Liver (tissue), 9 donors: Measurements from ENCODE around the gene FAM241A. TPM values are rescaled to one million over a fixed set of nuclear protein-coding genes. Genes with fewer than 3 reads are reported as not detected.

Source experiments
- DNase-seq: peaks from one replicate; pipeline ENCODE4 v3.0.0-alpha.2; 2017; ENCODE audit warnings: low spot score
- H3K27ac ChIP-seq, 2 donors: one replicate each; pipeline ENCODE4 v1.7.0; 2013; ENCODE audit warnings: inconsistent platforms in 2 of 2, low read length in 2 of 2, control low read depth in 1 of 2, low read depth in 1 of 2, mild to moderate bottlenecking in 1 of 2
- H3K27me3 ChIP-seq, 4 donors: one replicate each; pipeline versions ENCODE4 v1.6.1 to v1.7.0; 2013; ENCODE audit warnings: low read length in 3 of 4, inconsistent platforms in 1 of 4, mild to moderate bottlenecking in 1 of 4, moderate library complexity in 1 of 4; ENCODE audit not compliant: control insufficient read depth in 4 of 4, insufficient read depth in 4 of 4
- H3K36me3 ChIP-seq, 4 donors: one replicate each; pipeline versions ENCODE4 v1.6.1 to v1.7.0; 2013; ENCODE audit warnings: low read length in 3 of 4, mild to moderate bottlenecking in 3 of 4, low read depth in 1 of 4, moderate library complexity in 1 of 4; ENCODE audit not compliant: control insufficient read depth in 4 of 4, insufficient read depth in 3 of 4
- H3K4me1 ChIP-seq, 4 donors: one replicate each; pipeline versions ENCODE4 v1.6.1 to v1.7.0; 2013; ENCODE audit warnings: low read length in 3 of 4, mild to moderate bottlenecking in 3 of 4, moderate library complexity in 1 of 4; ENCODE audit not compliant: control insufficient read depth in 4 of 4, insufficient read depth in 4 of 4
- H3K4me3 ChIP-seq, 3 donors: one replicate each; pipeline versions ENCODE4 v1.6.1 to v1.7.0; 2013; ENCODE audit warnings: low read length in 3 of 3, control low read depth in 1 of 3, low read depth in 1 of 3, mild to moderate bottlenecking in 1 of 3
- H3K9ac ChIP-seq, 2 donors: one replicate each; pipeline ENCODE4 v1.7.0; 2013; ENCODE audit warnings: low read length in 2 of 2, mild to moderate bottlenecking in 2 of 2, moderate library complexity in 2 of 2, control low read depth in 1 of 2, low read depth in 1 of 2
- H3K9me3 ChIP-seq, 4 donors: one replicate each; pipeline versions ENCODE4 v1.6.1 to v1.7.0; 2013; ENCODE audit warnings: low read length in 3 of 4; ENCODE audit not compliant: control insufficient read depth in 4 of 4
- EGR1 ChIP-seq, 2 donors: IDR thresholded peaks; 2 replicates each; pipeline ENCODE4 v1.6.1; 2016 to 2018; ENCODE audit warnings: antibody characterized with exemption in 2 of 2, low read depth in 2 of 2
- HNF4A ChIP-seq, 2 donors: conservative IDR thresholded peaks; 2 replicates each; pipeline ENCODE4 v1.6.1; 2016; ENCODE audit warnings: antibody characterized with exemption in 2 of 2, mild to moderate bottlenecking in 2 of 2
- MAX ChIP-seq: IDR thresholded peaks from 2 replicates; pipeline ENCODE4 v1.6.1; 2016; ENCODE audit warnings: antibody characterized with exemption
- WGBS: extraction: QIAGEN DNeasy Blood & Tissue Kit; methylation state at CpG from one replicate; pipeline ENCODE4 v1.1.7; 2013; 5-methylcytosine and 5-hydroxymethylcytosine counted together
- polyA plus RNA-seq, 2 donors: library from polyadenylated mRNA; stranded (reverse) in 1 of 2; unstranded in 1 of 2; fragments of 200-250 nt in 1 of 2; fragments of >200 nt in 1 of 2; fragmentation: Nextera tagmentation in 1 of 2; extraction: Ambion mirVana in 1 of 2; gene quantifications; one replicate each; pipeline versions ENCODE4 v1.2.1 to v1.2.3, GENCODE V29; 2013 to 2015
- total RNA-seq, 2 donors: library from RNA; depleted of rRNA; stranded (reverse); fragments of >200 nt; gene quantifications; one replicate each; pipeline ENCODE4 v1.2.3, GENCODE V29; 2014
- donor health status: healthy.
- donor health status: healthy.
- donor health status: healthy.
- donor health status: healthy.
- donor health status: healthy.

The FAM241A gene
- total and polyA plus RNA-seq, 4 donors = 1.1 to 2.3 (median 1.7) TPM

- TF ChIP-seq MAX (no peak), HNF4A (conservative IDR thresholded peaks at IDR 0.05) (no peak), EGR1 (IDR thresholded peaks at IDR 0.05; ENCODE audit: low read depth in 2 of 2) (no peak)
- Histone ChIP-seq H3K4me1 (peaks cover 0 to 4% (median under 1%) of the 10 kb centered on the region in 4 donors), H3K27ac (no peak overlapping the region), H3K4me3 (no peak overlapping the region), H3K27me3 (no peaks in the 10 kb centered on the region), H3K9me3 (no peaks in the 10 kb centered on the region), H3K36me3 (no peaks in the 10 kb centered on the region), H3K9ac (no peak overlapping the region)
- 96% methylated on average over 2 of the region's 2 CpGs for WGBS
- no peak for DNase-seq
Observed at GRCh38 chr4:112238833-112239232, 93.6 kb downstream of the FAM241A start.

Other genes starting within 250 kb of the FAM241A start
- 10 to 100 TPM in 1 of 2 donors, 1 to 10 TPM in 1; 7.6 to 14.7 TPM for gene AP1AR, start 86.3 kb downstream of the FAM241A start, total RNA-seq
- 1 to 10 TPM; 7.6 to 8.0 TPM for gene AP1AR, start 86.3 kb downstream of the FAM241A start, polyA plus RNA-seq
- gene TIFA, start 140.4 kb downstream of the FAM241A start, total RNA-seq = 1 to 10 TPM; 4.2 to 5.4 TPM
- 1 to 10 TPM; 4.6 to 6.3 TPM for gene TIFA, start 140.4 kb downstream of the FAM241A start, polyA plus RNA-seq
- 10 to 100 TPM in 1 of 2 donors, 1 to 10 TPM in 1; 4.2 to 14.0 TPM for gene ALPK1, start 151.9 kb downstream of the FAM241A start, total RNA-seq
- gene ALPK1, start 151.9 kb downstream of the FAM241A start, polyA plus RNA-seq = 1 to 10 TPM; 2.8 to 5.2 TPM